GM23248 (cell line): ENCODE measurements around the gene LCORL.

ENCODE experiments used
- EZH2 ChIP-seq: fragments of 200-600 bp; sonication (generic); IDR thresholded peaks from 2 replicates; pipeline ENCODE4 v1.6.1; 2018; ENCODE audit warnings: antibody characterized with exemption, mild to moderate bottlenecking; ENCODE audit not compliant: insufficient read depth, poor library complexity, severe bottlenecking
- EZH2phosphoT487 ChIP-seq: fragments of 200-600 bp; sonication (generic); IDR thresholded peaks from 2 replicates; pipeline ENCODE4 v1.6.1; 2018; ENCODE audit warnings: antibody characterized with exemption, moderate library complexity, mild to moderate bottlenecking, low read depth; ENCODE audit not compliant: insufficient read depth

- no peak for TF ChIP-seq EZH2
- no peak for TF ChIP-seq EZH2phosphoT487
Measured at GRCh38 chr4:17851959-17852358, 169.6 kb downstream of the LCORL start.
